ENCODE measurements around the gene TRPV5.

- TF ChIP-seq, protein P1, sequence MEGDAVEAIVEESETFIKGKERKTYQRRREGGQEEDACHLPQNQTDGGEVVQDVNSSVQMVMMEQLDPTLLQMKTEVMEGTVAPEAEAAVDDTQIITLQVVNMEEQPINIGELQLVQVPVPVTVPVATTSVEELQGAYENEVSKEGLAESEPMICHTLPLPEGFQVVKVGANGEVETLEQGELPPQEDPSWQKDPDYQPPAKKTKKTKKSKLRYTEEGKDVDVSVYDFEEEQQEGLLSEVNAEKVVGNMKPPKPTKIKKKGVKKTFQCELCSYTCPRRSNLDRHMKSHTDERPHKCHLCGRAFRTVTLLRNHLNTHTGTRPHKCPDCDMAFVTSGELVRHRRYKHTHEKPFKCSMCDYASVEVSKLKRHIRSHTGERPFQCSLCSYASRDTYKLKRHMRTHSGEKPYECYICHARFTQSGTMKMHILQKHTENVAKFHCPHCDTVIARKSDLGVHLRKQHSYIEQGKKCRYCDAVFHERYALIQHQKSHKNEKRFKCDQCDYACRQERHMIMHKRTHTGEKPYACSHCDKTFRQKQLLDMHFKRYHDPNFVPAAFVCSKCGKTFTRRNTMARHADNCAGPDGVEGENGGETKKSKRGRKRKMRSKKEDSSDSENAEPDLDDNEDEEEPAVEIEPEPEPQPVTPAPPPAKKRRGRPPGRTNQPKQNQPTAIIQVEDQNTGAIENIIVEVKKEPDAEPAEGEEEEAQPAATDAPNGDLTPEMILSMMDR (IDR thresholded peaks at IDR 0.05; ENCODE audit: low read depth, low read length), result no peak
- TF ChIP-seq EZH2phosphoT487 (IDR thresholded peaks at IDR 0.05; ENCODE audit: low read depth), result no peak
These were observed 510 bp upstream of the TRPV5 start for GRCh38 chr7:142934056-142934455.
